ENCODE results near the gene HCN2. TPM values are rescaled to one million over a fixed set of nuclear protein-coding genes. Genes with fewer than 3 reads are reported as not detected.

HCN2 gene
- total and polyA plus RNA-seq, 3 donors from 2014 or later, result 5.5 to 12.4 (median 6.6) TPM

GRCh38 chr19:647566-648284 is 58.0 kb downstream of the HCN2 start:
- DNase-seq, result no peak
- Histone ChIP-seq H3K4me3 (no peak overlapping the region), H3K9me3 (no peaks in the 10 kb centered on the region), H3K27me3 (no peaks in the 10 kb centered on the region), H3K27ac (no peak overlapping the region), H3K36me3 (ENCODE audit: low read depth, missing control alignments) (no peaks in the 10 kb centered on the region), H3K4me1 (peaks cover 6% of the 10 kb centered on the region)
- 91 to 96% methylated on average over 40 to 52 of the region's 52 CpGs for WGBS, 2 donors
- TF ChIP-seq POLR2A (IDR thresholded peaks at IDR 0.05) (no peak), CTCF (IDR thresholded peaks at IDR 0.05) (no peak)
- intact Hi-C loops (cut with DNase I; ENCODE audit: low total_unique reads), result no loop called here

GRCh38 chr19:648305-648704 is 58.6 kb downstream of the HCN2 start:
- Histone ChIP-seq H3K27me3 (no peaks in the 10 kb centered on the region), H3K4me1 (peaks cover under 1% of the 10 kb centered on the region), H3K9me3 (no peaks in the 10 kb centered on the region), H3K36me3 (ENCODE audit: low read depth, missing control alignments) (no peaks in the 10 kb centered on the region), H3K4me3 (no peak overlapping the region), H3K27ac (no peak overlapping the region)
- no peak for DNase-seq
- TF ChIP-seq POLR2A (IDR thresholded peaks at IDR 0.05), result no peak
- no peak for TF ChIP-seq CTCF (IDR thresholded peaks at IDR 0.05)
- intact Hi-C loops (cut with DNase I; ENCODE audit: low total_unique reads), result no loop called here
- 73 to 89% methylated on average over 3 to 29 of the region's 29 CpGs for WGBS, 2 donors

- Histone ChIP-seq H3K9me3 (no peaks in the 10 kb centered on the region), H3K27ac (no peak overlapping the region), H3K4me3 (no peak overlapping the region), H3K27me3 (no peaks in the 10 kb centered on the region), H3K36me3 (ENCODE audit: low read depth, missing control alignments) (no peaks in the 10 kb centered on the region), H3K4me1 (no peaks in the 10 kb centered on the region)
- TF ChIP-seq POLR2A (IDR thresholded peaks at IDR 0.05) (no peak), CTCF (IDR thresholded peaks at IDR 0.05) (no peak)
- intact Hi-C loops (cut with DNase I; ENCODE audit: low total_unique reads), result no loop called here
- 90 to 93% methylated on average over 8 to 53 of the region's 53 CpGs for WGBS, 2 donors
- DNase-seq, result no peak
Observed at GRCh38 chr19:648904-649801, 59.5 kb downstream of the HCN2 start.

- H3K9me3 ChIP-seq, result no peaks in the 10 kb centered on the region
- H3K27ac ChIP-seq, result no peak overlapping the region
- no peak for DNase-seq
- H3K4me3 ChIP-seq, result no peak overlapping the region
- intact Hi-C loops (cut with DNase I; ENCODE audit: low total_unique reads), result no loop called here
- H3K4me1 ChIP-seq, result no peaks in the 10 kb centered on the region
- no peaks in the 10 kb centered on the region for H3K36me3 ChIP-seq (ENCODE audit: low read depth, missing control alignments)
- no peak for TF ChIP-seq POLR2A (IDR thresholded peaks at IDR 0.05)
- no peak for TF ChIP-seq CTCF (IDR thresholded peaks at IDR 0.05)
- no peaks in the 10 kb centered on the region for H3K27me3 ChIP-seq
- 85 to 97% methylated on average over 2 to 11 of the region's 11 CpGs for WGBS, 2 donors
Observed at GRCh38 chr19:650121-650520, 60.4 kb downstream of the HCN2 start.
